Sciatic nerve (tissue), 1 donor: Measurements from ENCODE around the gene GABARAP. TPM values are rescaled to one million over a fixed set of nuclear protein-coding genes. Genes with fewer than 3 reads are reported as not detected.
A peak's percentile ranks its signal among the peaks of the same experiment; 100 is the strongest.

ENCODE experiments used
- microRNA-seq: library from miRNA; unstranded; fragments of <30 nt; microRNA quantifications from one replicate; pipeline ENCODE4 v1.2.0, GENCODE V29; 2020
- total RNA-seq: library from RNA; stranded (reverse); fragmentation: NEBNext Ultra II Directional; extraction: Animal tissue kit (Norgen Biotek cat#: 25700); gene quantifications from one replicate; pipeline ENCODE4 v1.2.1, GENCODE V29; 2021
- donor health status: DM: no; HTN: no; CAD: no.

The GABARAP gene
- total RNA-seq, 1 donor from 2014 or later = 397 TPM

Small RNAs within 50 kb of the gene (microRNA-seq; reads per million reads assigned to microRNA genes)
- 595 reads per million, percentile 78 among the genes with 10 or more reads in this experiment for gene MIR324

Other genes starting within 250 kb of the GABARAP start
- gene ALOX12, start 246.4 kb downstream of the GABARAP start, total RNA-seq = not detected
- gene RNASEK, start 229.8 kb downstream of the GABARAP start, total RNA-seq = 152 TPM
- 24.5 TPM for gene BCL6B, start 219.4 kb downstream of the GABARAP start, total RNA-seq
- 1.8 TPM for gene SLC16A13, start 206.4 kb downstream of the GABARAP start, total RNA-seq
- 0.89 TPM for gene SLC16A11, start 198.4 kb downstream of the GABARAP start, total RNA-seq
- gene CLEC10A, start 162.2 kb downstream of the GABARAP start, total RNA-seq = 14.7 TPM
- gene ASGR2, start 127.6 kb downstream of the GABARAP start, total RNA-seq = 1.1 TPM
- 2.3 TPM for gene ASGR1, start 63.1 kb downstream of the GABARAP start, total RNA-seq
- 32.2 TPM for gene DLG4, start 22.6 kb downstream of the GABARAP start, total RNA-seq
- 321 TPM for gene ACADVL, start 22.5 kb downstream of the GABARAP start, total RNA-seq
- gene DVL2, start 7.9 kb downstream of the GABARAP start, total RNA-seq = 49.1 TPM
- 23.8 TPM for gene PHF23, start 3.0 kb downstream of the GABARAP start, total RNA-seq
- gene CTDNEP1, start 9.3 kb upstream of the GABARAP start, total RNA-seq = 82.0 TPM
- gene ELP5, start 9.8 kb upstream of the GABARAP start, total RNA-seq = 26.7 TPM
- 4.1 TPM for gene CLDN7, start 20.0 kb upstream of the GABARAP start, total RNA-seq
- 6.1 TPM for gene SLC2A4, start 39.3 kb upstream of the GABARAP start, total RNA-seq
- gene YBX2, start 52.2 kb upstream of the GABARAP start, total RNA-seq = 2.1 TPM
- gene EIF5A, start 65.2 kb upstream of the GABARAP start, total RNA-seq = 168 TPM
- gene GPS2, start 72.9 kb upstream of the GABARAP start, total RNA-seq = 53.8 TPM
- 37.0 TPM for gene NEURL4, start 86.9 kb upstream of the GABARAP start, total RNA-seq
- 38.3 TPM for gene ACAP1, start 94.1 kb upstream of the GABARAP start, total RNA-seq
- 64.6 TPM for gene KCTD11, start 109.7 kb upstream of the GABARAP start, total RNA-seq
- not detected for gene TMEM95, start 112.7 kb upstream of the GABARAP start, total RNA-seq
- gene TNK1, start 138.6 kb upstream of the GABARAP start, total RNA-seq = 6.1 TPM
- 37.1 TPM for gene PLSCR3, start 152.1 kb upstream of the GABARAP start, total RNA-seq
- gene TMEM256, start 161.6 kb upstream of the GABARAP start, total RNA-seq = 75.0 TPM
- 44.8 TPM for gene NLGN2, start 165.4 kb upstream of the GABARAP start, total RNA-seq
- gene SPEM1, start 177.9 kb upstream of the GABARAP start, total RNA-seq = not detected
- gene SPEM2, start 183.2 kb upstream of the GABARAP start, total RNA-seq = not detected
- not detected for gene SPEM3, start 186.4 kb upstream of the GABARAP start, total RNA-seq
- gene TMEM102, start 193.0 kb upstream of the GABARAP start, total RNA-seq = 3.0 TPM
- 3.8 TPM for gene FGF11, start 197.1 kb upstream of the GABARAP start, total RNA-seq
- gene CHRNB1, start 202.6 kb upstream of the GABARAP start, total RNA-seq = 6.3 TPM
- gene ZBTB4, start 237.2 kb upstream of the GABARAP start, total RNA-seq = 84.2 TPM
- gene SLC35G6, start 239.0 kb upstream of the GABARAP start, total RNA-seq = not detected
- gene POLR2A, start 241.9 kb upstream of the GABARAP start, total RNA-seq = 126 TPM